Vagina (tissue), 2 donors: Measurements from ENCODE around the gene CCDC158. TPM values are rescaled to one million over a fixed set of nuclear protein-coding genes. Genes with fewer than 3 reads are reported as not detected.
"Not testable (repeated sequence)": the region's sequence is repeated elsewhere in the genome, so short reads cannot be mapped to it uniquely, and the experiment has no call there.

ENCODE experiments used
- DNase-seq, 2 donors: peaks; one replicate each; pipeline ENCODE4 v3.0.0-alpha.2; 2017; ENCODE audit errors: extremely low spot score in 2 of 2
- H3K27ac ChIP-seq: fragments of 200-600 bp; sonication (generic); one replicate; pipeline ENCODE4 v1.5.1; 2019
- H3K27me3 ChIP-seq: fragments of 200-600 bp; sonication (generic); one replicate; pipeline ENCODE4 v1.5.1; 2019
- H3K36me3 ChIP-seq, 2 donors: fragments of 200-600 bp; sonication (generic); one replicate each; pipeline ENCODE4 v1.5.1; 2017 to 2019
- H3K4me1 ChIP-seq: fragments of 200-600 bp; sonication (generic); one replicate; pipeline ENCODE4 v1.5.1; 2019
- H3K4me3 ChIP-seq, 2 donors: fragments of 200-600 bp; sonication (generic); 1 replicate in 1 of 2; 2 replicates in 1 of 2; pipeline ENCODE4 v1.5.1; 2016 to 2019
- H3K9me3 ChIP-seq: fragments of 200-600 bp; sonication (generic); one replicate; pipeline ENCODE4 v1.5.1; 2019
- POLR2A ChIP-seq, 2 donors: fragments of 450-650 bp; IDR thresholded peaks; one replicate each; pipeline ENCODE4 v1.6.1; 2017; ENCODE audit warnings: antibody characterized with exemption in 2 of 2, mild to moderate bottlenecking in 2 of 2, moderate library complexity in 2 of 2
- POLR2AphosphoS5 ChIP-seq, 2 donors: sonication (generic); formaldehyde crosslinking; IDR thresholded peaks; one replicate each; pipeline ENCODE4 v1.9.0; 2017; ENCODE audit warnings: antibody characterized with exemption in 2 of 2, mild to moderate bottlenecking in 2 of 2, low read depth in 1 of 2; ENCODE audit not compliant: insufficient read depth in 1 of 2
- intact Hi-C: fragments of 100-400 bp; cut with DNase I; formaldehyde crosslinking; loops from one replicate; pipeline ENCODE4 v1.15.1; 2023
- total RNA-seq: library from RNA; depleted of rRNA; stranded (reverse); fragments of >200 nt; gene quantifications from one replicate; pipeline ENCODE4 v1.2.3, GENCODE V29; 2016
- TF ChIP-seq, protein P1 (sequence below), 3 experiments: fragments of 450-650 bp in 2 of 3; fragments of 200-600 bp in 1 of 3; sonication (generic) in 1 of 3; IDR thresholded peaks; one replicate each; pipeline ENCODE4 v1.5.1; 2017 to 2019; ENCODE audit warnings: antibody characterized with exemption in 3 of 3, mild to moderate bottlenecking in 2 of 3, moderate library complexity in 2 of 3

Gene CCDC158
- total RNA-seq, 1 donor from 2014 or later, result not detected

DNA sequence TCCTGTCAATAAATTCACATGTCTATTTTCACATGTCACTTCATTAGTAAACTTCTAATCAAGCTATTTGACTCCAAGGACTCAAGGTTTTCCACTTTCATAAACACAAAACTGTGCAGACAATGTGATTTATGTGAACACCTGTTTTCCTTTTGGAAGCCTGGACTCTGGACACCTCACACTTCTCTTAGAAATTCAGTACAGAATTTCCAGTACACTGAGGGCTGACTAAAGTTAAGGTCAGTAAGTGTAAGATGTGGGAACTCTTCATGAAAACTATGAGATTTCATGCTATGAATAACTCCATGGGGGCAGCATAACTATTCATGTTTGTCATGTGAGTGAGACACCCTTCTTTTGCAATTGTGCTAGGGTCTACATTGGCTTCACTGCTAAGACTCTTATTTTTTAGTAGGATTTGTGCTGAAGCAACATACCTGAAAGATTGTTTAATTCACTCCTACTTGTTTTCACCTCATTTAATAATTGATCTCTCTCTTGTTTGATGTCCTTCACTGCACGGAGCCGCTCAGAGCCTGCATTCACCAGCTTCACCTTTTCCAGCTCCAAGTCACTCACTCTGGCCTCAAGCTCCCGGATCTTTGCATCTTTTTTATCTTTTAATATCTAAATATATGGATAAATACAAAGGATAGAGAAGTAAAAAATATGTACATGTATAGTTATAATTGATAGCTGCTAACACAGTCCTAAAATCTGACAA is 59.1 kb downstream of the CCDC158 start:
- H3K36me3 ChIP-seq, result no peaks in the 10 kb centered on the region
- H3K27ac ChIP-seq, result no peak overlapping the region
- H3K9me3 ChIP-seq, result peaks cover 10% of the 10 kb centered on the region
- DNase-seq, result no peak
- TF ChIP-seq POLR2AphosphoS5 (IDR thresholded peaks at IDR 0.05; ENCODE audit: insufficient read depth in 1 of 2, low read depth in 1 of 2), result no peak
- TF ChIP-seq POLR2A (IDR thresholded peaks at IDR 0.05), result no peak
- TF ChIP-seq, protein P1, sequence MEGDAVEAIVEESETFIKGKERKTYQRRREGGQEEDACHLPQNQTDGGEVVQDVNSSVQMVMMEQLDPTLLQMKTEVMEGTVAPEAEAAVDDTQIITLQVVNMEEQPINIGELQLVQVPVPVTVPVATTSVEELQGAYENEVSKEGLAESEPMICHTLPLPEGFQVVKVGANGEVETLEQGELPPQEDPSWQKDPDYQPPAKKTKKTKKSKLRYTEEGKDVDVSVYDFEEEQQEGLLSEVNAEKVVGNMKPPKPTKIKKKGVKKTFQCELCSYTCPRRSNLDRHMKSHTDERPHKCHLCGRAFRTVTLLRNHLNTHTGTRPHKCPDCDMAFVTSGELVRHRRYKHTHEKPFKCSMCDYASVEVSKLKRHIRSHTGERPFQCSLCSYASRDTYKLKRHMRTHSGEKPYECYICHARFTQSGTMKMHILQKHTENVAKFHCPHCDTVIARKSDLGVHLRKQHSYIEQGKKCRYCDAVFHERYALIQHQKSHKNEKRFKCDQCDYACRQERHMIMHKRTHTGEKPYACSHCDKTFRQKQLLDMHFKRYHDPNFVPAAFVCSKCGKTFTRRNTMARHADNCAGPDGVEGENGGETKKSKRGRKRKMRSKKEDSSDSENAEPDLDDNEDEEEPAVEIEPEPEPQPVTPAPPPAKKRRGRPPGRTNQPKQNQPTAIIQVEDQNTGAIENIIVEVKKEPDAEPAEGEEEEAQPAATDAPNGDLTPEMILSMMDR (IDR thresholded peaks at IDR 0.05), result no peak
- H3K27me3 ChIP-seq, result no peaks in the 10 kb centered on the region
- H3K4me1 ChIP-seq, result no peaks in the 10 kb centered on the region
- H3K4me3 ChIP-seq, result no peak overlapping the region
- intact Hi-C loops, result no loop called here

DNA sequence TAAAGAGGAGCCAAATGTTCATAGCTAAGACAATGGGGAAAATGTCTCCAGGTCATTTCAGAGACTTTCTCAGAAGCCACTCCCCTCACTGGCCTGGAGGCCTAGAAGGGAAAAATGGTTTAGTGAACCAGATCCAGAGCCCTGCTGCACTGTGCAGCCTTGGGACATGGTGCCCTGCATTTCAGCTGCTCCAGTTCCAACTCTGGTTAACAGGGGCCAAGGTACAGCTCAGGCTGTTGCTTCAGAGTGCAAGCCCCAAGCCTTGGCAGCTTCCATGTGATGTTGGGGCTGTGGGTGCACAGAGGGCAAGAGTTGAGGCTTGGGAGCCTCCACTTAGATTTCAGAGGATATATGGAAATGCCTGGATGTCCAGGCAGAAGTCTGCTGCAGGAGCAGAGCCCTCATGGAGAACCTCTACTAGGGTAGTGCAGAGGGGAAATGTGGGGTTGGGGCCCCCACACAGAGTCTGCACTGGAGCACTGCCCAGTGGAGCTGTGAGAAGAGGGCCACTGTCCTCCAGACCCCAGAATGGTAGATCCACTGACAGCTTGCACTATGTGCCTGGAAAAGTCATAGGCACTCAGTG is 61.0 kb downstream of the CCDC158 start:
- H3K27ac ChIP-seq, H3K27me3 ChIP-seq, DNase-seq, H3K4me3 ChIP-seq, H3K4me1 ChIP-seq, H3K36me3 ChIP-seq, intact Hi-C loops: not testable (repeated sequence)
- H3K9me3 ChIP-seq, result peaks cover 11% of the 10 kb centered on the region

DNA sequence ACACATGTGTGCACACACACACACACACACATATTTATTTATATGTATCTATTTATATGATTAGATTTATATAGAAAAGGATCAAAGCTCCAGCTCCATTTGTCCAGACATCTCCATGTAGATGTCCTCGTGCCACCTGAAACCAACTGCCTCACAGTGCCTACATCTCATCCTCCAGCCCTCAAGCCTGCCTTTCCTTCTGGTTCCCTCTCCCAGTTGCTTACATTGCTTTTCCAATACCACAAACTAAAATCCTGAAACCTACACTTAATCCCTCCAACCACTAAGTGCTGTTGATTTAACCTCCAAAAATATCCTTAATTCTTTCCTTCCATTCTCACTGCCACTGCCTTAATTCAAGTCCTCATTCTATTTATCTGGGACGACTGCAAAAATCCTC is 63.0 kb downstream of the CCDC158 start:
- no peak for TF ChIP-seq POLR2A (IDR thresholded peaks at IDR 0.05)
- TF ChIP-seq, protein P1 (IDR thresholded peaks at IDR 0.05), result no peak
- no peak for DNase-seq
- Histone ChIP-seq H3K4me3 (no peak overlapping the region), H3K27me3 (no peaks in the 10 kb centered on the region), H3K36me3 (no peaks in the 10 kb centered on the region), H3K4me1 (no peaks in the 10 kb centered on the region), H3K9me3 (peaks cover 11% of the 10 kb centered on the region), H3K27ac (no peak overlapping the region)
- intact Hi-C loops, result no loop called here

DNA sequence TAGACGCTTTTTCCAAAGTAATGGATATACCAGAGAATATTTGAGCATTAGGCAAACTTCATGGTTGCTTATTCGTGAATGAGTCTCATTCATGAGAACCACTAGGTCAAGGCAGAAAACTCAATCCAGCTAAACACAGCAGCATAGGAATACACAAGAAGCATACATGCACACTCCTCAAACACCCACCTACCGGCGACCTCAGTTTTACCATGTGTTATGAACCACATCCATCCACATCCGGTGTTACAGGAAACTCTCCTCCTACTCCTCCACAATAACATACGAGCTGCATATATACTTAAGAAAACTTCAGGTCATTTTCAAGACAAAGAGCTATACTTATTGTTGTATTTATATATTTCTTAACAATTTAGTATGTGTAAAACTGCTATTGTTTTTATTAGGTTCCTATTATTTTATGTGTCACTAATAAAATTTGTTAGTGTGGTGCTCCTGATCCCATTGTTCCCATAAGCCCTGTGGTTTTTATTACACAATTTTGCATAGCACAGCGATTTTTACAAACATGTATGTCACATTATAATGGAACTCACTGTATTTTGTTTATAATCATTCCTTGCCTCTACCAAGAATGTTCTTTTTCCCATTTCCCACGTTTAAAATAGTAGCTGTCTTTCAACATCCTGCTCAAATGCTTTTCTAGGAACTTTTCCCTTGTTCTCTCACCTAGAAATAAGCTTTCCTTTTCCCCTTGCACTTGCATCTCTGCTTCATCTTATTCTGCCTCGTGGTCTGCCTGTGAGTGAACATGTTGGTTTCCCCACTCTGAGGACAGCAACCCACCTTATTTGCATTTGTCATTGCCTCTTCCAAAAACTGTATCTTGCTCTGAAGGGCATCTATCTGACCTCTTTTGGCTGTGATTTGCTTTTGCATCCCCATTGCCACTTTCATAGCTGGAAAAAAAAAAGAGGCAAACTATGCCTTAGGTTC is 66.1 kb downstream of the CCDC158 start:
- H3K9me3 ChIP-seq, result peaks cover 7% of the 10 kb centered on the region
- H3K36me3 ChIP-seq, result no peaks in the 10 kb centered on the region
- H3K4me3 ChIP-seq, result no peak overlapping the region
- no peaks in the 10 kb centered on the region for H3K27me3 ChIP-seq
- no peak overlapping the region for H3K27ac ChIP-seq
- DNase-seq, result no peak
- TF ChIP-seq POLR2A (IDR thresholded peaks at IDR 0.05) (no peak), POLR2AphosphoS5 (IDR thresholded peaks at IDR 0.05; ENCODE audit: insufficient read depth in 1 of 2, low read depth in 1 of 2) (no peak)
- TF ChIP-seq, protein P1 (IDR thresholded peaks at IDR 0.05), result no peak
- no peaks in the 10 kb centered on the region for H3K4me1 ChIP-seq
- intact Hi-C loops, result no loop called here

DNA sequence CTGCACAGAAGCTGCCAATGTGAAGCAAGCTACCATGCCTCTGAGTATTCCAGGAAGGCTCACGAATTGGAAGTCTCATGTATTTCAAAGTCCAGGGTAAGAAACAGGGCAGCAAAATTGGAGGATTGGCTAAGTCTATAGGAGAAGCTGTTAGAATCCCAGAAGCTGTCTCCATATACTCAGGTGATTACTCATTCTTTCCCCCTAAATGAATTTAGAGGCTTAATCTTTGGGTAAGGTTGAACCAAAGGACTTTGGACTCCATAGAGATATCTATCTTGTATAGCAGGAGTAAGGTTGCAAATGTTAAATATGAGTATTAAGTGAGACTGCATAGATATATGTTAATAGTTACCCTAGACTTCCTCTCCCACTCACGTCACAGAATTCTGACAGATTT is 78.1 kb downstream of the CCDC158 start:
- intact Hi-C loops, result no loop called here

More for the DNA sequence above, 78.1 kb downstream of the CCDC158 start:
- no peaks in the 10 kb centered on the region for H3K27me3 ChIP-seq
- H3K4me3 ChIP-seq, result no peak overlapping the region
- DNase-seq, result no peak
- H3K36me3 ChIP-seq, result no peaks in the 10 kb centered on the region
- no peaks in the 10 kb centered on the region for H3K4me1 ChIP-seq
- TF ChIP-seq, protein P1 (IDR thresholded peaks at IDR 0.05), result no peak
- TF ChIP-seq POLR2AphosphoS5 (IDR thresholded peaks at IDR 0.05; ENCODE audit: insufficient read depth in 1 of 2, low read depth in 1 of 2) (no peak), POLR2A (IDR thresholded peaks at IDR 0.05) (no peak)
- H3K9me3 ChIP-seq, result no peaks in the 10 kb centered on the region
- no peak overlapping the region for H3K27ac ChIP-seq
